ENCODE measurements around the gene HS6ST1. TPM values are rescaled to one million over a fixed set of nuclear protein-coding genes. Genes with fewer than 3 reads are reported as not detected.

HS6ST1 gene
- total RNA-seq: 10 to 100 TPM; 19.0 to 25.8 TPM

- H3K4me3 ChIP-seq: peak within 1 kb of the TSS; percentile 57 to 79
- H3K4me1 ChIP-seq: peaks cover 0 to 53% of the 10 kb centered on the region in 2 donors
- DNase-seq (ENCODE audit: low spot score): peak; percentile 70
- H3K27me3 ChIP-seq: no peaks in the 10 kb centered on the region
- H3K9me3 ChIP-seq: no peaks in the 10 kb centered on the region
- H3K27ac ChIP-seq: peak within 1 kb of the TSS; percentile 54 to 66
- H3K36me3 ChIP-seq: no peaks in the 10 kb centered on the region
- no peak for TF ChIP-seq CTCF (IDR thresholded peaks at IDR 0.05)
Measured at GRCh38 chr2:128318776-128319464, at the start of gene HS6ST1. Gene HS6ST1 (minus strand): TSS chr2:128318868. CDS start chr2:128318563, 305 bp downstream.

DNA sequence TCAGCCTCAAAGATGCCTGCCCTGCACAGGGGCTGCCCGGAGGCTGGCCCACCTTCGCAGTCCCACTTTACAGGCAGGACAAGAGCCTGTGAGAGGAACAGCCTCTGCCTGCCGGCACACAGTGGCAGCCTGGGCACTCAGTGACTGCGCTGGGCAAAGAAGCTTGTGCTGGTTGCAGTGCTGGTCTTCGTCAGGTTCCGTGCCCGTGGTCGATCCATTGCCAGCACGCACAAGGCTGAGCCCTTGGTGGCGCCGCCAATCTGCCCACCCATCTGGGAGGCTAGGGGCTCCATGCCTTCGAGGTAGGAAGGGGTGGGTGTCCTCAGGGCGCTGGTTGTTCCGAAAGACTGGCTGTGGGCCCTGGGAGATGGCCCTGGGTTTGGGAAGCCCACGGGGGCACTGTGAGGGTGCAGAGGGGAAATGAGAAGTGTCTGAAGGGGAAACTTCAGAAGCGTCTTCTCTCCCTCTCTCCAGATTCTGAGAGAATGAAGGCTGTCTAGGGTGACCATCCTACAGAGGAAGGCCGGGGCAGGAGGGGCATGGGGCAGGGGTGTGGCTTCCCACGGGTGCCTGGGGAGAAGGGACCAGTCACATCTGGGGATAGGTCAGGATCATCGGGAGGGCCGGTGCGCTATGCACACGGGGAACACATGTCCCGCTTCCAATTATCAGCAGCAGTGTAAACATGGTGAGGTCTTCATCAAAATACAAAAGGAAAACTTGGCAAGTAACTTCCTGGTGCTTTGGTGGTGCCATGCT is 49.1 kb upstream of the HS6ST1 start:
- H3K4me1 ChIP-seq: peaks cover 0 to 5% of the 10 kb centered on the region in 2 donors
- H3K9me3 ChIP-seq: no peaks in the 10 kb centered on the region
- no peak overlapping the region for H3K4me3 ChIP-seq
- TF ChIP-seq CTCF (IDR thresholded peaks at IDR 0.05): no peak
- H3K36me3 ChIP-seq: no peaks in the 10 kb centered on the region
- no peaks in the 10 kb centered on the region for H3K27me3 ChIP-seq
- DNase-seq (ENCODE audit: low spot score): no peak
- no peak overlapping the region for H3K27ac ChIP-seq

- Histone ChIP-seq H3K4me3 (no peak overlapping the region), H3K9me3 (no peaks in the 10 kb centered on the region), H3K4me1 (peaks cover 0 to 13% of the 10 kb centered on the region in 2 donors), H3K27me3 (no peaks in the 10 kb centered on the region), H3K27ac (no peak overlapping the region), H3K36me3 (no peaks in the 10 kb centered on the region)
- no peak for TF ChIP-seq CTCF (IDR thresholded peaks at IDR 0.05)
- DNase-seq (ENCODE audit: low spot score): no peak
Measured at GRCh38 chr2:128366713-128367511, 48.2 kb upstream of the HS6ST1 start.

DNA sequence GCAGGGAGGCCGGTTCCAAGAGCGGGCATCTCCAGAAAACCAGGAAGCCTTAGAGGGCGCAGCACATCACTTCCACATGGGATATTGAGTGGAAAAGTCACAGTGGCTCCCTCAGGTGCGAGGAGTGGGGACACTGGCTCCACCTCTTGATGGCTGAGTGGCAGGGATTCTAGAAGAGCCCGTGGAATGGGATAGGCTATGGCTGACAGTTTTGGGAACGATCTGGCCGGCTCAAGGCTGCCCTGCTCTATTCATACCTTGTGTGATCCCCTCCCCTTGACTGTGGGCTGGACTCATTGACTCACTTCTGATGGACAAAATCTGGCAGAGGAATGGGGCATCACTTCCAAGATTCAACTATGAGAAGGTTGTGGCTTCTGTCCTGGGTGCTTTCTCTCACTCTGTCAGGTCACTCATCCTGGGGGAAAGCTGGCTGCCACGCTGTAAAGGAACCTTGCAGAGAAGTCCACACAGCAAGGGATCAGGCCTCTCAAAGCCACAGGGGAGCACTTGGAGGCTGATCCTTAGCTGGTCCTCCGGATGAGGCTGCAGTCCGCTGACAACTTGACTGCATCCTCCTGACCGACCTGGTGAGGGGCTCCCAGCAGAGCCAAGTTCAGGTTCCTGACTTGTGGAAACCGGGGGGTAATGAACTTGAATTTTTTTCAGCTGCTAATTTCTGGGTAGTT is 46.7 kb upstream of the HS6ST1 start:
- Histone ChIP-seq H3K27me3 (no peaks in the 10 kb centered on the region), H3K36me3 (no peaks in the 10 kb centered on the region), H3K9me3 (no peaks in the 10 kb centered on the region), H3K4me1 (peaks cover 0 to 14% of the 10 kb centered on the region in 2 donors), H3K4me3 (no peak overlapping the region), H3K27ac (no peak overlapping the region)
- DNase-seq (ENCODE audit: low spot score): no peak
- no peak for TF ChIP-seq CTCF (IDR thresholded peaks at IDR 0.05)

GRCh38 chr2:128364441-128364911 is 45.8 kb upstream of the HS6ST1 start:
- Histone ChIP-seq H3K36me3 (no peaks in the 10 kb centered on the region), H3K27me3 (no peaks in the 10 kb centered on the region), H3K4me3 (no peak overlapping the region), H3K27ac (no peak overlapping the region), H3K9me3 (no peaks in the 10 kb centered on the region), H3K4me1 (peaks cover 0 to 14% of the 10 kb centered on the region in 2 donors)
- no peak for DNase-seq (ENCODE audit: low spot score)
- no peak for TF ChIP-seq CTCF (IDR thresholded peaks at IDR 0.05)

All from right atrium auricular region (tissue), 2 donors.